HepG2 (cell line): ENCODE results near the gene BSG. TPM values are rescaled to one million over a fixed set of nuclear protein-coding genes. Genes with fewer than 3 reads are reported as not detected.

Experiments
- CAMTA2 ChIP-seq: sonication (generic); formaldehyde crosslinking; IDR thresholded peaks from 2 replicates; pipeline ENCODE4 v1.4.0; 2020; ENCODE audit warnings: mild to moderate bottlenecking, missing genetic modification reagents, borderline replicate concordance
- HMG20B ChIP-seq: conservative IDR thresholded peaks from 2 replicates; pipeline ENCODE4 v1.6.1; 2016; ENCODE audit warnings: missing genetic modification reagents, missing compliant biosample characterization
- MTA1 ChIP-seq: sonication (generic); formaldehyde crosslinking; IDR thresholded peaks from 2 replicates; pipeline ENCODE4 v1.4.0; 2020; ENCODE audit warnings: missing genetic modification reagents, mild to moderate bottlenecking, borderline replicate concordance
- MTF1 ChIP-seq: sonication (generic); formaldehyde crosslinking; IDR thresholded peaks from 2 replicates; pipeline ENCODE4 v1.5.0; 2020; ENCODE audit warnings: missing genetic modification reagents
- NFKB2 ChIP-seq: sonication (generic); formaldehyde crosslinking; IDR thresholded peaks from 2 replicates; pipeline ENCODE4 v1.4.0; 2020; ENCODE audit warnings: missing genetic modification reagents, borderline replicate concordance
- RCOR2 ChIP-seq: IDR thresholded peaks from 2 replicates; pipeline ENCODE4 v1.6.1; 2016; ENCODE audit warnings: missing biosample characterization, missing genetic modification reagents
- RFXANK ChIP-seq: IDR thresholded peaks from 2 replicates; pipeline ENCODE4 v1.6.1; 2016
- SAP130 ChIP-seq: IDR thresholded peaks from 2 replicates; pipeline ENCODE4 v1.6.1; 2016; ENCODE audit warnings: low read depth
- THYN1 ChIP-seq: sonication (generic); formaldehyde crosslinking; IDR thresholded peaks from 2 replicates; pipeline ENCODE4 v1.8.1; 2023; ENCODE audit warnings: low read depth, mild to moderate bottlenecking, moderate library complexity, missing genetic modification reagents, borderline replicate concordance
- ZNF496 ChIP-seq: sonication (generic); formaldehyde crosslinking; IDR thresholded peaks from 2 replicates; pipeline ENCODE4 v1.8.1; 2023; ENCODE audit warnings: mild to moderate bottlenecking, moderate library complexity, missing genetic modification reagents; ENCODE audit not compliant: insufficient replicate concordance
- polyA plus RNA-seq, 8 experiments: library from polyadenylated mRNA; depleted of rRNA in 3 of 8; stranded (reverse) in 7 of 8; unstranded in 1 of 8; fragments of >200 nt; fragmentation: Illumina TruSeq in 4 of 8; extraction: Trizol in 4 of 8; gene quantifications; 2 replicates each; pipeline versions ENCODE4 v1.2.1 to v1.2.3, GENCODE V29; 2011 to 2016; ENCODE audit warnings: low read depth in 4 of 8, missing spikeins in 1 of 8, mixed read lengths in 1 of 8; ENCODE audit not compliant: insufficient read depth in 1 of 8
- total RNA-seq, 5 experiments: library from RNA; depleted of rRNA; stranded (reverse); fragments of >200 nt; fragmentation: Illumina TruSeq; extraction: Trizol; gene quantifications; 2 replicates each; pipeline ENCODE4 v1.2.3, GENCODE V29; 2016; ENCODE audit warnings: low read depth in 1 of 5
- TF ChIP-seq, protein P1 (sequence below): sonication (generic); formaldehyde crosslinking; conservative IDR thresholded peaks from 2 replicates; pipeline ENCODE4 v1.4.0; 2020; ENCODE audit warnings: mild to moderate bottlenecking, missing genetic modification reagents, moderate library complexity
- TF ChIP-seq, protein P2 (sequence below): sonication (generic); formaldehyde crosslinking; IDR thresholded peaks from 2 replicates; pipeline ENCODE4 v1.4.0; 2020; ENCODE audit warnings: missing genetic modification reagents
- TF ChIP-seq, protein P3 (sequence below): sonication (generic); formaldehyde crosslinking; IDR thresholded peaks from 2 replicates; pipeline ENCODE4 v1.5.1; 2020; ENCODE audit warnings: missing genetic modification reagents, mild to moderate bottlenecking, borderline replicate concordance
- TF ChIP-seq, protein P4 (sequence below): IDR thresholded peaks from 2 replicates; pipeline ENCODE4 v1.6.1; 2016; ENCODE audit warnings: missing genetic modification reagents, missing compliant biosample characterization
- TF ChIP-seq, protein P5 (sequence below): sonication (generic); formaldehyde crosslinking; IDR thresholded peaks from 2 replicates; pipeline ENCODE4 v1.4.0; 2020; ENCODE audit warnings: low read depth, mild to moderate bottlenecking, missing genetic modification reagents
- TF ChIP-seq, protein P6 (sequence below): sonication (generic); formaldehyde crosslinking; IDR thresholded peaks from 2 replicates; pipeline ENCODE4 v1.5.0; 2020; ENCODE audit warnings: missing genetic modification reagents
- TF ChIP-seq, protein P7 (sequence below): sonication (generic); formaldehyde crosslinking; IDR thresholded peaks from 2 replicates; pipeline ENCODE4 v1.8.0; 2022; ENCODE audit warnings: mild to moderate bottlenecking, missing genetic modification reagents, moderate library complexity

Gene BSG
- total and polyA plus RNA-seq, 2 of the 13 experiments (the other 11 are each of a cell fraction or from before 2014, with no cell fraction given), result 309 to 754 TPM

DNA sequence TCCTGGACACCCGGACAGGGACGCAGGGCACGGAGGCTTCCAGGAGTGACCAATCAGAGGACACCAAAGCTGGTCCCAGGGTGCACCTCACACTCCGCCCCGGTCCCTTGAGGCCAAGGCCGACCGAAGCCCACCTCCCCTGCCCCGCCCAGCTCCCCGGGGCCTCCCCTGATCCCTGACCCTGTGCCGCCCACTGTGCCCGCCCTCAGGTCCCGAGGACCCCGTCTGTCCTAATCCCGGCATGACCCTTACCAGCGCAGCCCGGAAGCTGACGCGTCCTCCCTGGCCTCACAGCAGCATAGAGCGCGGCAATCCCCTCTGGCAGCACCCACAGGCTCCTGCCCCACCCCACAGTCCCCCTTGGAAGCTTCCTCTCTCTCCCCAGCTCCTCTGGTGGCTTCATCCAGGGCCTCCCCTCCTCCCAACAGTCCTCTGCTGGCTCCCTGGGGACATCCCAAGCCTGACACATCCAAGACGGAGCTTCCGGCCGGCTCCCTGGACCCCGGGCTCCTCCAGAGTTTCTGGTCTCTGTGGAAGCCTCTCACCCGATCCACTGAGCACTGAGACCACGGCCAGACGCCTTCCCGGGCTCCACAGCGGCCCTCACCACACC is 48.2 kb upstream of the BSG start (continued):
- TF ChIP-seq, protein P1, sequence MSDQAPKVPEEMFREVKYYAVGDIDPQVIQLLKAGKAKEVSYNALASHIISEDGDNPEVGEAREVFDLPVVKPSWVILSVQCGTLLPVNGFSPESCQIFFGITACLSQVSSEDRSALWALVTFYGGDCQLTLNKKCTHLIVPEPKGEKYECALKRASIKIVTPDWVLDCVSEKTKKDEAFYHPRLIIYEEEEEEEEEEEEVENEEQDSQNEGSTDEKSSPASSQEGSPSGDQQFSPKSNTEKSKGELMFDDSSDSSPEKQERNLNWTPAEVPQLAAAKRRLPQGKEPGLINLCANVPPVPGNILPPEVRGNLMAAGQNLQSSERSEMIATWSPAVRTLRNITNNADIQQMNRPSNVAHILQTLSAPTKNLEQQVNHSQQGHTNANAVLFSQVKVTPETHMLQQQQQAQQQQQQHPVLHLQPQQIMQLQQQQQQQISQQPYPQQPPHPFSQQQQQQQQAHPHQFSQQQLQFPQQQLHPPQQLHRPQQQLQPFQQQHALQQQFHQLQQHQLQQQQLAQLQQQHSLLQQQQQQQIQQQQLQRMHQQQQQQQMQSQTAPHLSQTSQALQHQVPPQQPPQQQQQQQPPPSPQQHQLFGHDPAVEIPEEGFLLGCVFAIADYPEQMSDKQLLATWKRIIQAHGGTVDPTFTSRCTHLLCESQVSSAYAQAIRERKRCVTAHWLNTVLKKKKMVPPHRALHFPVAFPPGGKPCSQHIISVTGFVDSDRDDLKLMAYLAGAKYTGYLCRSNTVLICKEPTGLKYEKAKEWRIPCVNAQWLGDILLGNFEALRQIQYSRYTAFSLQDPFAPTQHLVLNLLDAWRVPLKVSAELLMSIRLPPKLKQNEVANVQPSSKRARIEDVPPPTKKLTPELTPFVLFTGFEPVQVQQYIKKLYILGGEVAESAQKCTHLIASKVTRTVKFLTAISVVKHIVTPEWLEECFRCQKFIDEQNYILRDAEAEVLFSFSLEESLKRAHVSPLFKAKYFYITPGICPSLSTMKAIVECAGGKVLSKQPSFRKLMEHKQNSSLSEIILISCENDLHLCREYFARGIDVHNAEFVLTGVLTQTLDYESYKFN, result peak; percentile 98
- TF ChIP-seq CAMTA2 (no peak), NFKB2 (CRISPR knock-in tag) (no peak), MTF1 (CRISPR knock-in tag) (no peak), THYN1 (no peak), SAP130 (CRISPR knock-in tag) (peak; percentile 78), ZNF496 (CRISPR knock-in tag) (no peak), HMG20B (CRISPR knock-in tag) (no peak), MTA1 (CRISPR knock-in tag) (peak; percentile 98), RCOR2 (CRISPR knock-in tag) (no peak), RFXANK (CRISPR knock-in tag) (no peak)
- TF ChIP-seq, protein P2, sequence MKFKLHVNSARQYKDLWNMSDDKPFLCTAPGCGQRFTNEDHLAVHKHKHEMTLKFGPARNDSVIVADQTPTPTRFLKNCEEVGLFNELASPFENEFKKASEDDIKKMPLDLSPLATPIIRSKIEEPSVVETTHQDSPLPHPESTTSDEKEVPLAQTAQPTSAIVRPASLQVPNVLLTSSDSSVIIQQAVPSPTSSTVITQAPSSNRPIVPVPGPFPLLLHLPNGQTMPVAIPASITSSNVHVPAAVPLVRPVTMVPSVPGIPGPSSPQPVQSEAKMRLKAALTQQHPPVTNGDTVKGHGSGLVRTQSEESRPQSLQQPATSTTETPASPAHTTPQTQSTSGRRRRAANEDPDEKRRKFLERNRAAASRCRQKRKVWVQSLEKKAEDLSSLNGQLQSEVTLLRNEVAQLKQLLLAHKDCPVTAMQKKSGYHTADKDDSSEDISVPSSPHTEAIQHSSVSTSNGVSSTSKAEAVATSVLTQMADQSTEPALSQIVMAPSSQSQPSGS (CRISPR knock-in tag), result peak; percentile 73; the same call in 1 of the 2 replicates
- TF ChIP-seq, protein P3, sequence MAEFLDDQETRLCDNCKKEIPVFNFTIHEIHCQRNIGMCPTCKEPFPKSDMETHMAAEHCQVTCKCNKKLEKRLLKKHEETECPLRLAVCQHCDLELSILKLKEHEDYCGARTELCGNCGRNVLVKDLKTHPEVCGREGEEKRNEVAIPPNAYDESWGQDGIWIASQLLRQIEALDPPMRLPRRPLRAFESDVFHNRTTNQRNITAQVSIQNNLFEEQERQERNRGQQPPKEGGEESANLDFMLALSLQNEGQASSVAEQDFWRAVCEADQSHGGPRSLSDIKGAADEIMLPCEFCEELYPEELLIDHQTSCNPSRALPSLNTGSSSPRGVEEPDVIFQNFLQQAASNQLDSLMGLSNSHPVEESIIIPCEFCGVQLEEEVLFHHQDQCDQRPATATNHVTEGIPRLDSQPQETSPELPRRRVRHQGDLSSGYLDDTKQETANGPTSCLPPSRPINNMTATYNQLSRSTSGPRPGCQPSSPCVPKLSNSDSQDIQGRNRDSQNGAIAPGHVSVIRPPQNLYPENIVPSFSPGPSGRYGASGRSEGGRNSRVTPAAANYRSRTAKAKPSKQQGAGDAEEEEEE (CRISPR knock-in tag), result no peak
- TF ChIP-seq, protein P4, sequence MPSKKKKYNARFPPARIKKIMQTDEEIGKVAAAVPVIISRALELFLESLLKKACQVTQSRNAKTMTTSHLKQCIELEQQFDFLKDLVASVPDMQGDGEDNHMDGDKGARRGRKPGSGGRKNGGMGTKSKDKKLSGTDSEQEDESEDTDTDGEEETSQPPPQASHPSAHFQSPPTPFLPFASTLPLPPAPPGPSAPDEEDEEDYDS (CRISPR knock-in tag), result peak; percentile 59
- TF ChIP-seq, protein P5, sequence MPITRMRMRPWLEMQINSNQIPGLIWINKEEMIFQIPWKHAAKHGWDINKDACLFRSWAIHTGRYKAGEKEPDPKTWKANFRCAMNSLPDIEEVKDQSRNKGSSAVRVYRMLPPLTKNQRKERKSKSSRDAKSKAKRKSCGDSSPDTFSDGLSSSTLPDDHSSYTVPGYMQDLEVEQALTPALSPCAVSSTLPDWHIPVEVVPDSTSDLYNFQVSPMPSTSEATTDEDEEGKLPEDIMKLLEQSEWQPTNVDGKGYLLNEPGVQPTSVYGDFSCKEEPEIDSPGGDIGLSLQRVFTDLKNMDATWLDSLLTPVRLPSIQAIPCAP, result no peak
- TF ChIP-seq, protein P6, sequence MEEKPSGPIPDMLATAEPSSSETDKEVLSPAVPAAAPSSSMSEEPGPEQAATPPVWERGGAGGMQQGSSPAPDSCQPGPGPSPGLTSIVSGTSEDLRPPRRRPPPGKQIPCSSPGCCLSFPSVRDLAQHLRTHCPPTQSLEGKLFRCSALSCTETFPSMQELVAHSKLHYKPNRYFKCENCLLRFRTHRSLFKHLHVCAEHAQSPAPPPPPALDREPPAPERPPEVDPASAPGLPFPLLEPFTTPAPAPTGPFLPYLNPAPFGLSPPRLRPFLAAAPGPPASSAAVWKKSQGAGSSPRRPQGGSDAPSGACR, result peak; percentile 76; the same call in 1 of the 2 replicates
- TF ChIP-seq, protein P7, sequence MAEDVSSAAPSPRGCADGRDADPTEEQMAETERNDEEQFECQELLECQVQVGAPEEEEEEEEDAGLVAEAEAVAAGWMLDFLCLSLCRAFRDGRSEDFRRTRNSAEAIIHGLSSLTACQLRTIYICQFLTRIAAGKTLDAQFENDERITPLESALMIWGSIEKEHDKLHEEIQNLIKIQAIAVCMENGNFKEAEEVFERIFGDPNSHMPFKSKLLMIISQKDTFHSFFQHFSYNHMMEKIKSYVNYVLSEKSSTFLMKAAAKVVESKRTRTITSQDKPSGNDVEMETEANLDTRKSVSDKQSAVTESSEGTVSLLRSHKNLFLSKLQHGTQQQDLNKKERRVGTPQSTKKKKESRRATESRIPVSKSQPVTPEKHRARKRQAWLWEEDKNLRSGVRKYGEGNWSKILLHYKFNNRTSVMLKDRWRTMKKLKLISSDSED (CRISPR knock-in tag), result no peak
